ENCODE results near the gene AKT2.

Gene AKT2

DNA sequence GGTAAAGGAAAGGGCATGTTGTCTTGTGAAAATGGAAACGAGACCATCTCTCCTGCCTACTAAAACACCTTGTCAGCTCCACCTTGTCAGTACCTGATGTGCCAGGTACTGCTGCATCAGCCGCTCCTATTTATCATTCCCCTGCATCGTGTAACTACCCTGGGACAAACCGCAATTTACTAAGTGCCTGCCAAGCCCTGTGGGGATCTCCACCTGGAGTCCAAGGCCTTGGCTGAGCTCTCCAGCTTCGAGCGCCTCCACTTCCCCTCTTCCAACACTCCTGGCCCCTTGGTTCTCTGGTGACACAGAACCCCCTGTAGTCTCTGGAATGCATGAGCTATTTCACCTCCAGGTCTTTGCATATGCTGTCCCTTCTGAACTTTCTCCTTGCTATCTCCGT is 32.8 kb downstream of the AKT2 start:
- no peak for DNase-seq (ENCODE audit: low read depth)

DNA sequence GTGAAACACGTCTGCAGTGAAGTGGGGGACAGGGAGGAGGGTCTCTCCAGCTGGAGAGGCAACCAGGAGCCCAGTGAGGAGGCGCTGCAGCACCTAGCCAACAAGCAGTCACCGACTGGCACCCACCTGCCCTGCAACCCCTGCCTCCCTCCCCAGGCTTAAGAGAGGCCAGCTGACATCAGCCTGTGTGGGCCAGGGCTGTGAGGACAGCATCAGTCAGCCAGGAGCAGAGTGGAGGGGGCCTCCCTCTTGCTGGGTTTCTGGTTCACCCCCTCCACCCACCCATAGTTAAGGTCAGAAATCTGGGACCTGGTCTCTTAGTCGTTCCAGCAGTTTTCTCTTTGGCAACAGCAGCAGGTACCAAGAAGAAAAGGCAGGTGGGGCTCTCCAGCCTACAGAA is 33.2 kb downstream of the AKT2 start:
- no peak for DNase-seq (ENCODE audit: low read depth)

DNA sequence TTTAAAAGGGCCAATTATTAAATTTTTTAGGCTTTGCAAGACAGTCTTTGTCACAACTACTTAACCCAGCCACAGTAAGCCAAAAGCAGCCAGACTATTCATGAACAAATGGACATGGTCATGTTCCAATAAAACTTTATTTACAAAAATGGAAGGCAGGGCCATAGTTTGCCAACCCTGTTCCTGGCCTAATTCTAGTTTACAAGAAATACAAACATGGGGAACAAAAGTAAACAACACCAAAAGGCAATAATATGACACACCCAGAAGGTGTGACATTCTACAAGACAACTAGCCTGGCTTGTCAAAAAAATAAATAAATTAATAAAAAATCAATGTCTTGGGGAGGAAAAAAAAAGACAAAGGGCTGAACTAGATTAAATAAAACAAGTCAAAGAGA is 33.9 kb downstream of the AKT2 start:
- no peak for DNase-seq (ENCODE audit: low read depth)

DNA sequence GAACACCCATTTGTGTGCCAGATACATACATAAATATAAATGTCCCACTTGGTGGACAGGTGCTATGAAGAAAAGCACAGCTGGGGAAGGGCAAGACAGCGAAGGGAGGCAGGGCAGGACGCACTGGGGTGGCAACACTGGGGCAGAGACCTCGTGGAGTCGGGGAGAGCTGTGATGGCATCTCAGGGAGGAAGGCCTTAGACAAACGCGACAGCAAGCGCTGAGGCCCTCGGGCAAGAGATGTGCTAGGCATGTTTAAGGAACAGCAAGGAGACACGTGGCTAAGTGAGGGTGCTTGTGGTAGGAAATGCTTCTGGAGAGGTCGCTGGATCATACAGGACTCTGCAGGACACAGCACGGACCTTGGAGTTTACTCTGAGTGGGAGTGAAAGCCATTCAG is 35.4 kb downstream of the AKT2 start:
- DNase-seq (ENCODE audit: low read depth) = no peak

DNA sequence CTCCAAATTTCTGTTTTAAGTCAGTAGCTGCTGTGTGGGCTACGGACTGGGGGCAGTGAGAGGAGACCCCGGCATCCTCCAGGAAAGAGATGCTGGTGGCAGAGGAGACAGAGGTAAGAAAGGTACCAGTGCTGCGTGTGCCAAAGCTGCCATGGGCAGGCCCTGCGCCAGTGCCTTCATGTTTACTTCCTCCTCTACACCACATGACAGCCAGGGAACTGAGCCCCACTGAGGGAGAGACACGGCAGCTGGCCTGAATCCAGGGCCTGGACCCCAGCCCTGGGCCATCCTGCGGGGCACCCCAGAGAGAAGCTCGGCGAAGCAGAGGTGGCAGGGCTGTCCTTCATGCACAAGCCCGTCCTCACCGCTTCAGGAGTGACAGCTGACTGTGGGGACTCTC is 35.9 kb downstream of the AKT2 start:
- no peak for DNase-seq (ENCODE audit: low read depth)

DNA sequence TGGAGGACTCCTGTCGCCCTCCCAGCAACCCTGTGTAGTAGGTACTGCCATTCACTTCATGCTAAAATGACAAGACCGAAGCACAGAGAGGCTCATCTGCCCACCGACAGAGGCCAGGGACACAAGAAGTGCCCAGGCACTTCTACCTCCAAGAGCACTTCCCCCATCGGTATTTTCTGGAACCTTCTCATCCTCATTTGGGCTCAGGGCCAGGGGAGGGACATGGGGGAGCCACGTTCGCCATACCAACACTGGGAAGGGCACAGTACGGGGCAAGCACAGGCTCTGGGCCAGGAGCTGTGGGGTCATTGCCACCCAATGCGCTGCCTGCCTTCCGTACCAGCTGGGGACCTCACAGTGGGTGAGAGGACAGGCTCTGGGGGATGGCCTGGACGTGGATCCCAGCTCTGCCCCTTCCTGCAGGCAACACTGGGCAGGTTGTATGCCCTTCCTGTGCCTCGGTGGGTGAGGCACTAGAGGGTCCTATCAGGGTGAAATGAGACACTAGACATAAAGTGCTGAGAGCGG is 37.3 kb downstream of the AKT2 start:
- DNase-seq (ENCODE audit: low read depth) = no peak

DNA sequence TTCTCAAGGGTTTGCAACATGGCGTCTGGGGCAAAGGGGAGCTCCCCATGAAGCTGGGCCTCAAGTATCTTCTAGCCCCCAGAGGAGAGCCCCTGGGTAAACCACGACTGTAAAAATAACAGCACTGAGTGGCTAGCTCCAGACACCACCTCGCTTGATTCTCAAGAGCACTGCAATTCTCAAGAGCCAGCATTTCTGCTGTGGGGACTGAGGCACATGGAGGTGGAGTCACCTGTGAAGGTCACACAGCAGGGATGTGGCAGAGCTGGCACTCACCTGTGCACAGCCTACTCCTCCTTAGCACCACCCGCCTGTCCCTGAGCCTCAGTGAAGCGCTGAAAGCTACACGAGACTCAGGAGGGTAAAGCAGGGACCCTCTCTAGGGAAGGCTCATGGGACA is 38.0 kb downstream of the AKT2 start:
- DNase-seq (ENCODE audit: low read depth) = no peak

DNA sequence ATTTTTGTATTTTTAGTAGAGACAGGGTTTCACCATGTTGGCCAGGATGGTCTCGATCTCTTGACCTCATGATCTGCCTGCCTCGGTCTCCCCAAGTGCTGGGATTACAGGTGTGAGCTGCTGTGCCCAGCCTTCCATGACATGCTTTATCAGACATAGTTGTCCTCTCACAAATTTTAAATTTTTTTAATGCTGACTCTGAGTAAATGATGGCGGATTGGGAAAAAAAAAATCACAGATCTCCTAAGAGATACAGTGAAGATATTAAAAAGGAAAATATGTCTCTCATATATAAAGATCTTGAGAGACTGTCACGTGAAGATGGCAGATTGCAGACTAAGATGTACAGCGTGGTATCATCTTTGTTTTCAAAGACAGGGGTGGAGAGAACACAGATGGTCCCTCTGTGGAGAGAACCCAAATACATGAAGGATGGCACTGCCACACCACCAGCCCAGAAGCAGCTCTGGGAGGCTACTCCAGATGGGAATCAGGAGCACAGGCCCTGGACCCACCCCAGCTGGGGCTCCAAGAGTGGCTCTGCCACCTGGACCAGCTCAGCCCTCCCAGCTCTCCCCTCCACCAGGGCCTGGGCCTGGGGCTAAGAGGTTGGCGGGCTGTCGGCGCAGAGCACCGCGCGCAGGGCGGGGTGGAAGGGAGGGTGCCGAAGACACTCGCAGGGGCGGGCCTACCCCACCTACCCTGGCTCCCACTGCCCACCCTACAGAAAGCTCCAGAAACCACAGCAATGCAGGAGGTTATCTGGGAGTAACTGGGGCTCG is 38.7 kb downstream of the AKT2 start:
- DNase-seq (ENCODE audit: low read depth) = no peak

DNA sequence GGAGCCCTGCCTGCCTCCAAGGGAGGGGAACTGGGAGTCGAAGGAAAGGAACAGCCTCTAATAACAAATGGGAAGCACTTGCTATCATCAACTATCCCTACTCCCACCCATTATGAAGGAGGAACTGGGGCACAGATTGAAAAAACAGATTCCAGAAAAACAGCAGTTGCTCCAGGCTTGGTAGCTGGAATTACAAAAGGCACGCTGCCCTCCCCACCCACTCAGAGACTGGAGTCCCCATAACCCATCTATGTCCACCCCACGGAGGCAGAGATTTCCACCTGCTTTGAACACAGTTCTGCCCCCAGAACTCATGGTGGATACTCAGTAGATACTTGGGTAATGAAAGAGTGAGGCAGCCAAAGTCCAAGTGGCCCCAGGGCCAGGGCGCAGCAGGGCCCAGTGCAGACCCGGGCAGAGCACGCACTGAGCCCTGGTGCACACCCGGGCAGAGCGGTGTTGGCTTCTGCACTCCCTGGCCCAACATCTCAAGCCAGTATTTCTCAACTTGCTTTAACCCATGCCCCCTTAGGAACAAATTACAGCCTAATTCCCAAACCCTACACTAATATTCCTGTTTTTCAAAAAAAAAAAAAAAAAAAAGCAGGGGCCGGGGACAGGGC is 39.5 kb downstream of the AKT2 start:
- no peak for DNase-seq (ENCODE audit: low read depth)

DNA sequence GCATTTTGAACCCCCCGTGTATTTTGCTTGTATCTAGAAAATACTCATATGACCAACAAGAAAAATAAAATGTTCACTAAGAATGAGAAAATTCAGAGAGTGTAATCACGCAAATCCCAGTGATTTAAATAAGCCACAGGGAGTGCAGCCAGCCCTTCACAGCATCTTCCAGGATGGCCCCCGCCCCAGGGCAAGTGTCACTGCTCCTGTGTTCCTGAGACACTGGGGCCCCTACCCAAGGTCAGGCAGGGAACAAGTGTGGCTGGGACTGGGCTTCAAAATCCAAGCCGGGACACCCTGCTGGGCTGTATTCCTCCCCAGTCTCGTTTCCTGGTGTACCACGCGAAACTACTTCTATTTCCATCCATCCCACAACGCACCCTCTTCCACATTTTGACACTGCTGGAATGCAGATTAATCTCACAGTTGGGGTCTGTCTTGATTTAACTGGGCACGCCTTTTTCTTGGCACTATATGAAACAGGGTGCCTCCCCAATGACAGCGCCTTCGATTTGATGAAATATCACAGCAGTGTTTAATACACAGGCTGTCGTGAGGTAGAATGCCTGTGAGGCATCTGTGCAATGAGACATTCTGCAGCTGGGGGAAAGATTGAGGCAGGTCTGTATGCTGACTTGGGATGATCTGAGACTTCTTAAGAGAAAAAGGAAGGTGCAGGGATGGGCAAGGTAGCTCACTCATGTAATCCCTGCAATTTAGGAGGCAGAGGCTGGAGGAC is 40.4 kb downstream of the AKT2 start:
- no peak for DNase-seq (ENCODE audit: low read depth)

DNA sequence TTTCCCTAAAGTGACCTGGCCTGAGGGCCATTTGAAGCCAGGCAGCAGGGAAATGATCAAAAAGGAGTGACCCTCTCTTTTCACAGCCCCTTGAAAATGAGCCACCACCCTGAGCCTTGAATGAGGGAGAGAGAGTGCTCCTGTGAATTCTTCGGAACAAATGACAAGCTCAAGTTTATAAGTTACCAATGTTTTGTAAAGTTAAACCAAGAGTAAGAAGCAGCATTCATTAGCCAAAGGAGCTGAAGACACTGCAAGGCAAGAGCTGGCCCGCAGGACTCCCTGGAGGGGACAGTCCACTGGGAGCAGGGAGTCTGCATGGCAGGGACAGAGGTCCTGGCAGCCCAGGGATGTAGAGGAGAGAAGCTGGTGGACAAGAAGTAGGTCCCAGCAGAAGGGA is 42.0 kb downstream of the AKT2 start:
- no peak for DNase-seq (ENCODE audit: low read depth)

DNA sequence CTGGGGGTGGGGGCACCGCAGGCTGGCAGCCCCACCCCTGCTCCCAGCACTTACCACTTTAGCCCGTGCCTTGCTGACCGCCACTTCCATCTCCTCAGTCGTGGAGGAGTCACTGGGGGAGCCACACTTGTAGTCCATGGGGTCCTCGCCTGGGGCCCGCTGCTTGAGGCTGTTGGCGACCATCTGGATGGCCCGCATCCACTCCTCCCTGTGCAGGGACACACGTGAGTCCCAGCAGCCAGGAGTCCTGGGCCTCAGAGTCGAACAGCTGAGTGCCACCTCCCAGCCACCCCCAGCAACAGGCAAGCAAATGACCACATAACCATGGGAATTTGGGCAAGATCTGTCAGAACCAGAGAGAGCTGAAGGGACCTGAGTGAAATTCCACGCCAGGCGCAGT is 42.7 kb downstream of the AKT2 start:
- no peak for DNase-seq (ENCODE audit: low read depth)

DNA sequence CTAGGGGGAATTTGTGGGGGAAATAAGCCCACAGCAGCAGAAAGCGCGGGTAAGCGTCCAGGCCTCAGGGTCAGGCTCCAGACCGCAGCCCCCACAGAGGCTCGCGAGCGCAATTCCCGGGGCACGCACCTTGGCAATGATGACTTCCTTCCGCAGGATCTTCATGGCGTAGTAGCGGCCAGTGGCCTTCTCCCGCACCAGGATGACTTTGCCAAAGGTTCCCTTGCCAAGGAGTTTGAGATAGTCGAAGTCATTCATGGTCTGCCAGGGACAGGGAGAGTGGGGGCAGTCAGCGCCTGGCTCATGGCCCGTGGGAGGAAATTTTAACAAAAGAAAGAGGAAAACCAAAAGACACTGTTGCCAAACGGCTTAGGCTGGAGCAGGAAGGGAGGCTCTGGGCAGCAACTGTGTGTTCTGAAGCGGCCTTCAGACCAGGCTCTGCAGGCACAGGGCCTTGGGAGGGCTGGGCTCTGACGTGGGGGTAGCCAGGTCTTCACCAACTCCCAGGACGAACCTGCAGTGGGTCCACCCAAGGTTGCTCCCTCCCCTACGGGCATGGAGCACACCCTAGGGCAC is 43.2 kb downstream of the AKT2 start:
- no peak for DNase-seq (ENCODE audit: low read depth)

DNA sequence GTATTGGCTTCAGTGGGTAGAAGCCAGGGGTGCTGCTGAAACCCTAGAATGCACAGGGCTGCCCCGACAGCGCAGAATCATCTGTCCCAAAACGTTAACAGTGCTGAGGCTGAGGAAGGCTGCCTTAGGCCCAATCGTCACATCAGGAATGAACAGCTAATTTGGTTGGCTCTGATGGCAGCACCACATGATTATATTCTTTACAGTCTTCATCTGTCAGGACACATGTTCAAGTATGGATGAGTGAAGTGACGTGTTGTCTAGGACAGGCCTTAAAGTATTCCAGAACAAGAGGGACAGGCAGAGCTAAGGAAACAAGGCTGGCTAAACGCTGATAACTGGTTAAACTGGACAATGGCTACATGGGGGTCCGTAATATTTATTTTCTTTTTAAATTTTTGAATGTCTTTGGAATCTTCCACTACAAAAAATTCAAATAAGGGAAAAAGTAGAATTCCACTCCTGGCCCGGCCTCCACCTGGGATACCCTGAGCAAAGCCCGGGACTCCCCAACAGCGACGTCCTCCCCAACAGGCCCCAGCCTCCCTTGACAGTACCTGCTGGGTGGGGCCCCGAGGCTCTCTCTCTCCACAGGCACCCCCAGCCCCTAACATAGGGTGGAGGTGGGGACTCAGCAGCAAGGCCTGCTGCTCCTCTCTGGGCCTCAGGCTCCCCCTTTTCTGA is 43.9 kb downstream of the AKT2 start:
- DNase-seq (ENCODE audit: low read depth) = no peak

DNA sequence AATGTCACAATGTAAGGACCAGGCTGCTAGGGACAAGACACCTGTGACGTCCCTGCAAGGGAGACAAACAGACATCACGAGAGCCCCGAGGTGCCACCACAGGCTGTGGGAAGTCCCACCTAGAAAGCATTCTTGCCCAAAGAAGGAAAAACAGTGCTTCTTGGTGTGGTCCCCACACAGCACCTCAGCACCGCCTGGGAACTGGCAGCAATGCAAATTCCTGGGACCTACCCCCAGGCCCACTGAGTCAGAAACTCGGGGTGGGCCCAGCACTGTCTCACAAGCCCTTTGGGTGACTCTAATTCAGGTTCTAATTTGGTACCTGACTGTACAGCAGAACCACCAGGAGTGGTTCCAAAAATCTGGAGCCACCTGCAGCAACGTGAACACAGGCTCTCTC is 44.8 kb downstream of the AKT2 start:
- DNase-seq (ENCODE audit: low read depth) = no peak

DNA sequence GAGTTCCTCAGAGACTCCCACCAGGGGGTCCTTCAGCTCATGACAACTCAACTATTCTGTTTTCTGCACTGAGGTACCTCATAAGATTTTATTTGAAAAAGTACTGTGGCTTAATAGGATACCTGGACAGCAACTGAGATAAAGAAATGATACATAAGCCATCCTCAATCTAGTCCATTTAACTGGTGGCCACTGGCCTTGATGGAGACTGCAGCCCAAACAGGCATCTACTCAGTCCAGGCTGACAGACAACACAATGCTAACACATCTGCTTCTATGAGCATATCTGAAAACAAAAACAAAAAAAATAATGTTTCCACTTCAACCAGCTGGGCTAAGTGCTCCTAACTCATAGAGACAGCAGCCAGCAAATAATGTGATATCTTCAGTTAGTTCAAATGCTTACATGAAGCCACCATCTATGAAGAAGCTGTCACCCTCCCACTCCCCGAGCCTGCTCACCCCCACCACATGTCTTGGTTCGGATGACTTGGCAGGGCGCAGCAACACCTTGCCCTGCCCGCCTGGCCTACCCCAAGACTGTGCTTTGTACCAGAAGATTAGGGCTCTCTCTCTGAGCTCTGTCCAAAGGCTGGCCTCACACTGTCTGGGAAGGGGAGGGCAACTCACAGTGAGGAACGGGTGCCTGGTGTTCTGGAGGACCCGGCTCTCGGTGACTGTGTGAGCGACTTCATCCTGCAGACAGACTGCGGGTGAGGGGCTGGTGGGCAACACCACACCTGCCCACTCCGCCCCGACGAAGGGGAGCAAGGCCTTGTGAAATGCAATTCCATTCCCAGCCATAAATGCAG is 45.5 kb downstream of the AKT2 start:
- no peak for DNase-seq (ENCODE audit: low read depth)

DNA sequence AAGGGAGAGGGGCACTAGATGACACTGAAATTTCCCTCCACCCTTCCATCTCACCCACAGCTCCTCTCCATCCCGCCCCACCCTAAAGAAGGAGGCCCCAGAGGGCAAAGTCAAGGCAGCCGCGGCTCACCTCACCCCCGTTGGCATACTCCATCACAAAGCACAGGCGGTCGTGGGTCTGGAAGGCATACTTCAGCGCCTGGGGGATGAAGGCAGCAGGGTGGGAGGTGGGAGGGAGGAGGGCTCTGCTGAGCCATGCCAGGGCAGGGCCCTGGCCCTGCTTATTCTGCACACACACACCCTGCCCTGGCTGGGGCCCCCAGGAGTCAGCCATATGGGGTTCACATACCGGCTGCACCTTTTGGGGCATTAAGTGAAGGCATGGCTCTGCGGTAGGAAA is 46.4 kb downstream of the AKT2 start:
- no peak for DNase-seq (ENCODE audit: low read depth)

DNA sequence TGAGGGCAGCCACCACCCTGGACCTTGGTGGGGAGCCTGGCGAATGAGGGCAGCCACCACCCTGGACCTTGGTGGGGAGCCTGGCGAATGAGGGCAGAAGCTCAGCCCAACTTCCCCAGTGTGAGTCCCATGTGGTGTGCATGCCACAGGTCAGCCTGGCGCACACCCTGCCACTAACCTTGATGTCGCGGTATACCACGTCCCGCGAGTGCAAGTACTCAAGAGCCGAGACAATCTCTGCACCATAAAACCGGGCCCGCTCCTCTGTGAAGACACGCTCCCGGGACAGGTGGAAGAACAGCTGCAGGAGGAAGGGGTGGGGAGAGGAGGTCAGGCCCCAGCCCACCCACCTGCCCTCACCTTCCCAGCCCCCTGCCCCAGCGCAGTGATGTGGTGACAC is 47.4 kb downstream of the AKT2 start:
- no peak for DNase-seq (ENCODE audit: low read depth)

DNA sequence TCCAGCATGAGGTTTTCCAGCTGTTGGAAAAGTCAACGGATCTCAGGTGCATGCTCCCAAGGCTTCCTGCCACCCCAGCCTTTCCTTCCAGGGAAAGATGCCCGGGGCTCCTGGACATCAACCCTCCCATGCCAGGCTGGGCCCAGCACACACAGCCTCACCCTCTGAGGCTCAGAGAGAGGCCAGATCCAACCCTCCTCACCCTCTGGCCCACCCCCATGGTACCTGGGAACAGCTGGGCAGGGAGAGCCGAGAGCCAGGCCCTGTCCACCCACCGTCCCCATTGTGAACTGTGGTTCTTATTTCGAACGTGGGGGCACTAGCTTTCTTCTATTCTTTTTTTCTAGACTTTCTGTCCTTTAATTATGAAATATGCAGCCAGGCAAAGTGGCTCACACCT is 48.8 kb downstream of the AKT2 start:
- DNase-seq (ENCODE audit: low read depth) = no peak

DNA sequence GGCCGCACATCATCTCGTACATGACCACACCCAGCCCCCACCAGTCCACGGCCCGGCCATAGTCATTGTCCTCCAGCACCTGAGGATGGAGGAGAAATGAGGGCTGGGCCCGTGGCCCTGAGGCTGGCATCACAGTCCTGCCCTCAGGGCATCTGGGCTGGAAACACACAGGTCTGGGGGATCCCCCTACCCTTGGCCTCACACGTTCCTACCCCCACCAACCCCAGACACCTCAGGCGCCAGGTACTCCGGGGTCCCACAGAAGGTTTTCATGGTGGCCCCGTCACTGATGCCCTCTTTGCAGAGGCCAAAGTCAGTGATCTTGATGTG is 49.2 kb downstream of the AKT2 start:
- DNase-seq (ENCODE audit: low read depth) = no peak

DNA sequence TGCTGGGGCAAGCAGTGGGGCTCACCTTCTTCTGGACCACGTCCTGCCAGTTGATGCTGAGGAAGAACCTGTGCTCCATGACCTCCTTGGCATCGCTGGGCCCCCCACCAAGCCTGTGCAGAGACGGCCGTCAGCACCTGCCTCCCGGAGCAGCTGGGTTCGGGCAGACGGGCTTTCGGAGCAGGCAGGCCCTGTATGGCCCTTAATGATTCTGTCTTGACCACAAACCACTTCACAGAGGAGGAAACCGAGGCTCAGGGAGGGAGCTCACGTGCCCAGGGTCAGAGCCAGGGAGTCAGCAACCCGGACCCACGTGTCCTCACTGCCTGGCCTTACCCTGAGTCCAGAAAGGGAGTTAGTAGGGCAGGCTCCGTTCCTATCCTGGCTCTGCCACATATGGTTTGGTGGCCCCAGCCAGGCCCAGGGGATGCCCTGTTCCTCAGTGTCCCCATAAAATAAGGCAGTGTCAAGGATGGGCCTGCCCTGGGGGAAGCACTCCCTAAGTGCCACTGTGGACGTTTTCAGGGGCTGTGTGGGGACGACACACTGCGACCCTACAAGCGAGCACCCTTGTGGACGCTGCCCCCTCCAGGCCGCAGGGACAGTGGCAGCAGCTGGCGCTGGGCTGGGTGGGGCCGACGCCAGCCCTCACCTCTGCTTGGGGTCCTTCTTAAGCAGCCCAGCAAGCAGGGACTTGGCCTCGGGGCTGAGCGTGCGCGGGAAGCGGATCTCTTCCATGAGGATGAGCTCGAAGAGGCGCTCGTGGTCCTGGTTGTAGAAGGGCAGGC is 49.7 kb downstream of the AKT2 start:
- no peak for DNase-seq (ENCODE audit: low read depth)

All from stimulated activated CD8-positive, alpha-beta memory T cell treated with anti-CD3 and anti-CD28 coated beads, Interleukin-15, amount 100 ng/mL, for 24 hours (primary cell).